GM10248 (cell line): ENCODE data around the gene CREB3L1.

Source experiments
- CTCF ChIA-PET: fragments of 300-600 bp; sonication (Branson Sonifier 250); formaldehyde crosslinking; extraction: SDS; loops from one replicate; lab custom pipeline; 2021; ENCODE audit warnings: antibody characterized with exemption; lab: Yijun Ruan, JAX
- POLR2A ChIA-PET: fragments of 350-650 bp; sonication (Branson Sonifier 250); formaldehyde crosslinking; extraction: SDS; loops from one replicate; lab custom pipeline; 2020; ENCODE audit warnings: antibody characterized with exemption; lab: Yijun Ruan, JAX
- DNase-seq: peaks from one replicate; pipeline ENCODE4 v3.0.0; 2012; ENCODE audit errors: extremely low spot score
- CTCF ChIP-seq: IDR thresholded peaks from 2 replicates; pipeline ENCODE4 v1.5.1; 2012; ENCODE audit warnings: mild to moderate bottlenecking, low read depth; ENCODE audit errors: extremely low read depth, missing control alignments, control extremely low read depth

Gene CREB3L1

GRCh38 chr11:46285173-46285572, 7.7 kb downstream of the CREB3L1 start:
- TF ChIP-seq CTCF = no peak
- DNase-seq = no peak
- CTCF ChIA-PET = interaction anchor here (1.0 to 9.1 kb wide), 5 partner anchors 11 to 67 kb away, joined by 3 to 62 read pairs (median 18); no protein-coding TSS in a partner anchor
- POLR2A ChIA-PET = no interaction called here

GRCh38 chr11:46285594-46286033, 8.2 kb downstream of the CREB3L1 start:
- TF ChIP-seq CTCF = no peak
- no peak for DNase-seq
- ChIA-PET CTCF (interaction anchor here (1.6 to 9.1 kb wide), 4 partner anchors 11 to 67 kb away, joined by 3 to 62 read pairs (median 22); no protein-coding TSS in a partner anchor), POLR2A (no interaction called here)

- TF ChIP-seq CTCF = no peak
- DNase-seq = no peak
- ChIA-PET CTCF (interaction anchor here (1.2 to 9.1 kb wide), 5 partner anchors 8 to 48 kb away, joined by 3 to 62 read pairs (median 26); partner anchors contain the start of gene CREB3L1), POLR2A (no interaction called here)
These were observed 9.3 kb downstream of the CREB3L1 start for GRCh38 chr11:46286789-46287188.

GRCh38 chr11:46288451-46288850, 11.0 kb downstream of the CREB3L1 start:
- no peak for DNase-seq
- no peak for TF ChIP-seq CTCF
- ChIA-PET POLR2A (no interaction called here), CTCF (interaction anchor here (1.7 to 9.1 kb wide), 4 partner anchors 10 to 49 kb away, joined by 5 to 62 read pairs (median 36); partner anchors contain the start of gene CREB3L1)

GRCh38 chr11:46290011-46290410, 12.5 kb downstream of the CREB3L1 start:
- TF ChIP-seq CTCF = no peak
- ChIA-PET CTCF (interaction anchor here (0.8 to 9.1 kb wide), 11 partner anchors 8 to 240 kb away, joined by 3 to 62 read pairs (median 5); partner anchors contain the start of gene CREB3L1), POLR2A (interaction anchor here (0.6 kb wide), 1 partner anchor 107 kb away, joined by 3 read pairs; no protein-coding TSS in a partner anchor)
- no peak for DNase-seq

- POLR2A ChIA-PET = no interaction called here
- CTCF ChIA-PET = interaction anchor here (1.0 to 9.1 kb wide), 9 partner anchors 12 to 239 kb away, joined by 3 to 62 read pairs (median 5); partner anchors contain the start of gene CREB3L1
- no peak for TF ChIP-seq CTCF
- no peak for DNase-seq
These were observed 13.3 kb downstream of the CREB3L1 start for GRCh38 chr11:46290598-46291309.
